Spleen (tissue), 11 donors: ENCODE measurements around the gene ERI3. TPM values are rescaled to one million over a fixed set of nuclear protein-coding genes. Genes with fewer than 3 reads are reported as not detected.

ENCODE experiments used
- DNase-seq: peaks from one replicate; pipeline ENCODE4 v3.0.0-alpha.2; 2020
- H3K27ac ChIP-seq, 8 donors: fragments of 200-600 bp; sonication (generic) in 7 of 8; 1 replicate in 4 of 8; 2 replicates in 4 of 8; pipeline versions ENCODE4 v1.5.0 to v1.8.0; 2016 to 2021; ENCODE audit warnings: inconsistent platforms in 4 of 8, mild to moderate bottlenecking in 4 of 8, moderate library complexity in 1 of 8
- H3K27me3 ChIP-seq, 7 donors: fragments of 200-600 bp; sonication (generic) in 6 of 7; replicated peaks in 1 of 7; 1 replicate in 4 of 7; 2 replicates in 3 of 7; pipeline versions ENCODE4 v1.5.0 to v1.8.0; 2016 to 2021; ENCODE audit warnings: inconsistent platforms in 3 of 7, mild to moderate bottlenecking in 1 of 7
- H3K36me3 ChIP-seq, 6 donors: fragments of 200-600 bp; sonication (generic) in 5 of 6; 1 replicate in 4 of 6; 2 replicates in 2 of 6; pipeline versions ENCODE4 v1.5.0 to v1.8.0; 2016 to 2021; ENCODE audit warnings: inconsistent platforms in 2 of 6
- H3K4me1 ChIP-seq, 6 donors: fragments of 200-600 bp; sonication (generic) in 5 of 6; 1 replicate in 3 of 6; 2 replicates in 3 of 6; pipeline versions ENCODE4 v1.5.0 to v1.8.0; 2016 to 2021; ENCODE audit warnings: inconsistent platforms in 3 of 6
- H3K4me3 ChIP-seq, 8 donors: fragments of 200-600 bp; sonication (generic) in 7 of 8; 1 replicate in 4 of 8; 2 replicates in 4 of 8; pipeline versions ENCODE4 v1.5.0 to v1.8.0; 2016 to 2021; ENCODE audit warnings: inconsistent platforms in 4 of 8, mild to moderate bottlenecking in 4 of 8, moderate library complexity in 2 of 8
- H3K9me3 ChIP-seq, 8 donors: fragments of 200-600 bp; sonication (generic) in 7 of 8; 1 replicate in 4 of 8; 2 replicates in 4 of 8; pipeline versions ENCODE4 v1.5.0 to v1.8.0; 2016 to 2021; ENCODE audit warnings: inconsistent platforms in 4 of 8
- CTCF ChIP-seq, 11 experiments: fragments of 200-600 bp in 7 of 11; fragments of 450-650 bp in 4 of 11; sonication (generic) in 4 of 11; IDR thresholded peaks in 8 of 11; conservative IDR thresholded peaks in 3 of 11; 1 replicate in 7 of 11; 2 replicates in 4 of 11; pipeline versions ENCODE4 v1.4.0 to v1.8.0; 2016 to 2021; ENCODE audit warnings: antibody characterized with exemption in 11 of 11, inconsistent platforms in 4 of 11, mild to moderate bottlenecking in 1 of 11
- POLR2A ChIP-seq, 3 donors: fragments of 450-650 bp; IDR thresholded peaks; one replicate each; pipeline ENCODE4 v1.5.1; 2017; ENCODE audit warnings: antibody characterized with exemption in 3 of 3, mild to moderate bottlenecking in 1 of 3
- POLR2AphosphoS5 ChIP-seq, 3 donors: sonication (generic); formaldehyde crosslinking; IDR thresholded peaks; one replicate each; pipeline ENCODE4 v1.5.1; 2017; ENCODE audit warnings: antibody characterized with exemption in 3 of 3
- WGBS, 5 donors: extraction: QIAGEN DNeasy Blood & Tissue Kit in 3 of 5; methylation state at CpG; one replicate each; pipeline versions ENCODE4 v1.1.5 to v1.1.7; 2013 to 2018; 5-methylcytosine and 5-hydroxymethylcytosine counted together
- intact Hi-C: fragments of 100-400 bp; cut with DNase I; formaldehyde crosslinking; loops from one replicate; pipeline ENCODE4 v1.15.0; 2023; ENCODE audit warnings: low total_unique reads
- polyA plus RNA-seq, 3 donors: library from polyadenylated mRNA; stranded (reverse); fragments of 200-250 nt; gene quantifications; one replicate each; pipeline ENCODE4 v1.2.1, GENCODE V29; 2013
- total RNA-seq, 7 donors: library from RNA; depleted of rRNA in 3 of 7; stranded (reverse); fragments of >200 nt in 3 of 7; fragmentation: NEBNext Ultra II Directional in 4 of 7; extraction: Animal tissue kit (Norgen Biotek cat#: 25700) in 4 of 7; gene quantifications; one replicate each; pipeline versions ENCODE4 v1.1.0 to v1.2.1, GENCODE V29; 2016 to 2021
- donor health status: healthy with polysubstance abuse.
- donor health status: DM: no; HTN: no; CAD: no; lungs with moderate emphysema.
- donor health status: DM: no; HTN: no; CAD: no.
- donor health status: Bipolar disorder and iron deficiency.
- donor health status: healthy.
- donor health status: DM: no; HTN: no; CAD: no.
- donor health status: DM: yes; HTN: yes; CAD: no.

The ERI3 gene
- total and polyA plus RNA-seq, 10 donors = 20.1 to 41.1 (median 27.3) TPM

GRCh38 chr1:44213222-44214112 lies 141.6 kb downstream of the ERI3 start, which contains the start of gene DMAP1:
DMAP1 (plus strand) TSS chr1:44213471; CDS start chr1:44213754, 283 bp downstream.
- peak within 1 kb of the TSS; percentile 67 to 92 (median 84) for H3K27ac ChIP-seq
- peaks cover 12 to 46% (median 29%) of the 10 kb centered on the region in 6 donors for H3K4me1 ChIP-seq
- intact Hi-C loops = no loop called here
- peak within 1 kb of the TSS; percentile 69 to 97 (median 86) for H3K4me3 ChIP-seq
- DNase-seq = peak; percentile 94
- H3K9me3 ChIP-seq = no peaks in the 10 kb centered on the region
- H3K27me3 ChIP-seq = no peaks in the 10 kb centered on the region
- peaks cover 0 to 41% (median 25%) of the 10 kb centered on the region in 6 donors for H3K36me3 ChIP-seq
- WGBS, 5 donors = 0 to 1% (median 1%) methylated on average over 36 to 44 of the region's 44 CpGs
- peak in 1 of 3 donors; percentile 98 for TF ChIP-seq POLR2A (IDR thresholded peaks at IDR 0.05)
- TF ChIP-seq POLR2AphosphoS5 (IDR thresholded peaks at IDR 0.05) = peak; percentile 80 to 87 (median 80)
- peak in 3 of 11 experiments; percentile 13 to 28 (median 14) for TF ChIP-seq CTCF (IDR thresholded peaks at IDR 0.05 in 8 of 11, conservative IDR thresholded peaks at IDR 0.05 in 3 of 11)

GRCh38 chr1:44212355-44213221 lies 142.5 kb downstream of the ERI3 start:
- 43 to 48% (median 46%) methylated on average over 9 of the region's 9 CpGs for WGBS, 5 donors
- H3K9me3 ChIP-seq = no peaks in the 10 kb centered on the region
- peaks cover 0 to 32% (median 19%) of the 10 kb centered on the region in 6 donors for H3K36me3 ChIP-seq
- peaks cover 12 to 39% (median 27%) of the 10 kb centered on the region in 6 donors for H3K4me1 ChIP-seq
- TF ChIP-seq POLR2A (IDR thresholded peaks at IDR 0.05) (no peak), CTCF (IDR thresholded peaks at IDR 0.05 in 8 of 11, conservative IDR thresholded peaks at IDR 0.05 in 3 of 11) (no peak), POLR2AphosphoS5 (IDR thresholded peaks at IDR 0.05) (no peak)
- intact Hi-C loops = no loop called here
- H3K27ac ChIP-seq = peak overlapping the region; percentile 67 to 92 (median 84)
- no peak for DNase-seq
- H3K27me3 ChIP-seq = no peaks in the 10 kb centered on the region
- peak overlapping the region; percentile 69 to 97 (median 86) for H3K4me3 ChIP-seq

- Histone ChIP-seq H3K9me3 (no peaks in the 10 kb centered on the region), H3K4me3 (no peak overlapping the region), H3K27ac (no peak overlapping the region), H3K27me3 (no peaks in the 10 kb centered on the region), H3K36me3 (peaks cover 0 to 12% (median 9%) of the 10 kb centered on the region in 6 donors), H3K4me1 (peaks cover 12 to 31% (median 24%) of the 10 kb centered on the region in 6 donors)
- no peak for DNase-seq
- intact Hi-C loops = no loop called here
- TF ChIP-seq CTCF (IDR thresholded peaks at IDR 0.05 in 8 of 11, conservative IDR thresholded peaks at IDR 0.05 in 3 of 11) (no peak), POLR2A (IDR thresholded peaks at IDR 0.05) (no peak), POLR2AphosphoS5 (IDR thresholded peaks at IDR 0.05) (no peak)
- WGBS, 5 donors = 96 to 100% (median 100%) methylated on average over 1 of the region's 1 CpG
These were observed 144.5 kb downstream of the ERI3 start for GRCh38 chr1:44210595-44210994.
